Brain microvascular endothelial cell (primary cell): ENCODE measurements around the gene MS4A6E.
A peak's percentile ranks its signal among the peaks of the same experiment; 100 is the strongest.

Experiments
- DNase-seq: peaks from one replicate; pipeline ENCODE4 v3.0.0-alpha.2; 2020
- H3K27ac ChIP-seq: fragments of 250-450 bp; sonication (Bioruptor Pico); 2 replicates; pipeline ENCODE4 v1.5.1; 2020; ENCODE audit warnings: mild to moderate bottlenecking, moderate library complexity
- H3K27me3 ChIP-seq: fragments of 250-450 bp; sonication (Bioruptor Pico); replicated peaks from 2 replicates; pipeline ENCODE4 v1.5.1; 2020; ENCODE audit warnings: mild to moderate bottlenecking
- H3K36me3 ChIP-seq: fragments of 250-450 bp; sonication (Bioruptor Pico); replicated peaks from 2 replicates; pipeline ENCODE4 v1.5.1; 2020; ENCODE audit warnings: mild to moderate bottlenecking
- H3K4me3 ChIP-seq: 2 replicates; pipeline ENCODE4 v1.5.1; 2011; ENCODE audit warnings: low read depth, mild to moderate bottlenecking, control low read depth, low read length, moderate library complexity
- in situ Hi-C: cut with HindIII; loops from 2 replicates; pipeline ENCODE4 v1.10.0; 2017; ENCODE audit warnings: low sequenced_read_pairs, low pct_ligation_motif_present
- TF ChIP-seq, protein P1 (sequence below): IDR thresholded peaks from 2 replicates; pipeline ENCODE4 v1.5.1; 2011; ENCODE audit warnings: low read depth, mild to moderate bottlenecking, moderate library complexity, low read length, control low read depth, inconsistent platforms; ENCODE audit errors: missing control alignments

The MS4A6E gene

GRCh38 chr11:60339356-60339755, 12.3 kb downstream of the MS4A6E start:
- Histone ChIP-seq H3K4me3 (no peak overlapping the region), H3K36me3 (no peaks in the 10 kb centered on the region), H3K27me3 (no peaks in the 10 kb centered on the region), H3K27ac (no peak overlapping the region)
- TF ChIP-seq, protein P1, sequence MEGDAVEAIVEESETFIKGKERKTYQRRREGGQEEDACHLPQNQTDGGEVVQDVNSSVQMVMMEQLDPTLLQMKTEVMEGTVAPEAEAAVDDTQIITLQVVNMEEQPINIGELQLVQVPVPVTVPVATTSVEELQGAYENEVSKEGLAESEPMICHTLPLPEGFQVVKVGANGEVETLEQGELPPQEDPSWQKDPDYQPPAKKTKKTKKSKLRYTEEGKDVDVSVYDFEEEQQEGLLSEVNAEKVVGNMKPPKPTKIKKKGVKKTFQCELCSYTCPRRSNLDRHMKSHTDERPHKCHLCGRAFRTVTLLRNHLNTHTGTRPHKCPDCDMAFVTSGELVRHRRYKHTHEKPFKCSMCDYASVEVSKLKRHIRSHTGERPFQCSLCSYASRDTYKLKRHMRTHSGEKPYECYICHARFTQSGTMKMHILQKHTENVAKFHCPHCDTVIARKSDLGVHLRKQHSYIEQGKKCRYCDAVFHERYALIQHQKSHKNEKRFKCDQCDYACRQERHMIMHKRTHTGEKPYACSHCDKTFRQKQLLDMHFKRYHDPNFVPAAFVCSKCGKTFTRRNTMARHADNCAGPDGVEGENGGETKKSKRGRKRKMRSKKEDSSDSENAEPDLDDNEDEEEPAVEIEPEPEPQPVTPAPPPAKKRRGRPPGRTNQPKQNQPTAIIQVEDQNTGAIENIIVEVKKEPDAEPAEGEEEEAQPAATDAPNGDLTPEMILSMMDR: no peak
- in situ Hi-C loops: no loop called here
- no peak for DNase-seq

DNA sequence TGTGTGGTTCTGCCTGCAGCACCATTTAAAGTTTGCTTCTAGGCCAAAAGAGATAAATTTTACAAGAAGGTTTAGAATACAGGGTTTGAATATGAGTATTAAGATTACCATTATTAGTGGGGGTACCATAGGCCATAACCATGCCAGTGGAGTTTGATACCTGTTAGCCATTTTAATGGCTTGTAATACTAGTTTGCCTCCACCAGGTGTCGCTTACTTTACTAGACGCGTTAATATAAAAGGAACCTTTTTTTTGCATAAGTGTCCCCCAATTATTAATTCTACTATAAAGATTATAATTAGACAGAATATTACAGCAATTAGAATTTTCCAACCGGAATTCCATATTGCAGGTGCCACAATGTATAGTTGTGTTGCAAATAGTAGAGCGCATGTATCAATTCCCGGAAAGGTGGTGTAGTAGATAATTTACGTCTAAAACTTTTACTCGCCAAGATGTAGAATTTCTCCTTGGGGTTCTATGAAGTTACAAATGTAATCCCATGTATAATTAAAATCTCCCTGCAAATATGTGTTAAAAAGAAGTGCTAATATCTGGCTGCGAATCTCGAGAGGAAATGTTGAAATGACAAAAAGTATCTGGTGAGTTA, 16.1 kb downstream of the MS4A6E start:
- DNase-seq: peak; percentile 19
- TF ChIP-seq, protein P1: peak; percentile 42
- in situ Hi-C loops: no loop called here
- no peaks in the 10 kb centered on the region for H3K36me3 ChIP-seq
- no peak overlapping the region for H3K4me3 ChIP-seq
- H3K27ac ChIP-seq: no peak overlapping the region
- no peaks in the 10 kb centered on the region for H3K27me3 ChIP-seq

- no peaks in the 10 kb centered on the region for H3K36me3 ChIP-seq
- no peaks in the 10 kb centered on the region for H3K27me3 ChIP-seq
- TF ChIP-seq, protein P1: no peak
- DNase-seq: no peak
- in situ Hi-C loops: no loop called here
- no peak overlapping the region for H3K27ac ChIP-seq
- no peak overlapping the region for H3K4me3 ChIP-seq
These were observed 17.1 kb downstream of the MS4A6E start for GRCh38 chr11:60344146-60344545.

DNA sequence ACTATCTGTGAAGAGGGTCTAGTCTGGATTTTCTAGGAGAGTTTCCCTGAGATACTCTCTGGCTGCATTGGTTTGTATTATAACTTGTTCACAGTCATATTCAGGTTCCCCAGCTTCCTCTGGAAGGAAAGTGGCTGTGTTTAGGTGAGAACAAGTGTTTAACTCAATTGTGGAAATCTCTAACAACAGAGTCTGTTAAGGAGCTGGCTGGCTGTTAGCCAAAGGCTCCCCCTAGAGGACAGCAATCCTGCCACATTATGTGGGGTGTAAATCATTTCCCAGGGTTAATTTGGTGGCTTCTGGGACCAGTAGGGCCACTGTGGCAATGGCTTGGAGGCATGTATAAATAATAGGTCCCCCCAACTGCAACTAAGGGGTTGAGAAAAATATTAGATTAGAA, 18.4 kb downstream of the MS4A6E start:
- TF ChIP-seq, protein P1: peak; percentile 51
- peak; percentile 2 for DNase-seq

DNA sequence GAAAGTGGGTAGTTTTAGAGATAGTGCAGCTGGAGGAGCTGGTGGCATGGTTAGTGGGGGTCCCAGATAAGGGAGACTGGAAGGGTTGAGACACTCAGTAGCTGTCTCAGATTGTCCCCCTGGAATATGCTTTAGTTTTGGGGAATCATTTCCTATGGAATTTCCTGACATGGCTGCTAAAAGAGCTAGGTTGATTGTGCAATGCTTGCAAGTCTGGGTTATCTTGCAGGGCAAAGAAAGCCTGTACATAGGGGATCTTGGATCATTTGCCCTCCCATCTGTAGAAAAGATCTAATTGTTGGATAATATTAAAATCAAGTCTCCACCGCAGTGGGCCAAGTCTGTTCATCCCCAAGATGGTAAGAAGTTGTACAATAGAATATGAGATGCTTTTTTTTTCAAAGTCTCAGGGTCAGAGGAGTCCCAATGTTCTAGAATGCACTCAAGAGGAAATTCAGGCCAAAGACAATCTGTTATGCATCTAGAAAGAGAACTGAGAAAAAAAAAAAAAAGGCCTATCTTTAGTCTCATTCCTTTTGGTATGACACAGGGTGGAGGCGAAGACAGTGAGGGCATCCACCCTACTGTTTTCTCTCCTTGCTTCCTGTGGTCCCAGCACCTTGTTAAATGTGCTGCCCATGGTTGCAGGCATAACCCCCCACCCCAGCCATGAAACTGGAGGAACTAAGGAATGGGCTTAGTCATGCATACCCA, 20.2 kb downstream of the MS4A6E start:
- no peaks in the 10 kb centered on the region for H3K36me3 ChIP-seq
- in situ Hi-C loops: no loop called here
- no peak overlapping the region for H3K4me3 ChIP-seq
- no peaks in the 10 kb centered on the region for H3K27me3 ChIP-seq
- TF ChIP-seq, protein P1: no peak
- DNase-seq: no peak
- no peak overlapping the region for H3K27ac ChIP-seq

More for the DNA sequence above, 18.4 kb downstream of the MS4A6E start:
- H3K4me3 ChIP-seq: no peak overlapping the region
- no peaks in the 10 kb centered on the region for H3K36me3 ChIP-seq
- no peaks in the 10 kb centered on the region for H3K27me3 ChIP-seq
- no peak overlapping the region for H3K27ac ChIP-seq
- in situ Hi-C loops: no loop called here
